Measurements from ENCODE around the gene BHMT.

GRCh38 chr5:79122973-79123372 lies 11.4 kb downstream of the BHMT start:
- TF ChIP-seq CTCF (IDR thresholded peaks at IDR 0.05) (no peak), POLR2A (IDR thresholded peaks at IDR 0.05) (no peak)

Data from heart left ventricle (tissue), 13 donors.